ENCODE results near the gene HCFC1R1. TPM values are rescaled to one million over a fixed set of nuclear protein-coding genes. Genes with fewer than 3 reads are reported as not detected.

HCFC1R1 gene
- total RNA-seq, 1 experiment from 2014 or later, result 60.0 TPM

DNA sequence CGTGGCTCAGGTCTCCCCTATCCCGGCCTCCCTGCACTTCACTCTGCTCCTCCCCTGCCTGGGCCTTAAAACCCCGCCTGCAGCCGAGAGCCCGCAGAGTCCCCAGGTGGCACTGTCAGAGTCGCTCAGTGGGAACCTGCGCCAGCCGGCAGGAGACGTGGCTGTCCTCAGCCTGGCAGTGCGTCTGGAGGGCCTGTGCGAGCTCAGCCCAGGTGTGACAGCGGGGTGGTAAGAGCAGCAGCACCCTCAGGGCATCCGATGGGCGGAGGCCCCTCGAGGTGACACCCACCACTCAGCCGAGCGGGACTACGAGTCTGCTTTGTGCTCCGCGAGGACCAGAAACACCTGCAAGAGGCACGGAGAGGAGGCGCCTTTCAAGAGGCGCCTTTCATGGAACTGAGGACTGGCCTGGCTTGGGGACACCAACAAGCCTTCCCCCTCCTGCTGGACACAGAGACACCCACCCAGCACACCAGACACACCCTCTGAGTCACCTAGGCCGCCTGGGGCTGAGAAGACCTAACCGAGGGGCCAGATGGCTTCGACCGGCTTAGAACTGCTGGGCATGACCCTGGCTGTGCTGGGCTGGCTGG is 10.8 kb downstream of the HCFC1R1 start, which contains the start of gene CLDN9:
TSS of gene CLDN9 (plus strand) at position 96 of the 593 bp plus-strand sequence. CDS start at position 536, 440 bp downstream.
- no peaks in the 10 kb centered on the region for H3K9me2 ChIP-seq (ENCODE audit: insufficient read depth)
- TF ChIP-seq RAD21 (IDR thresholded peaks at IDR 0.05; ENCODE audit: low read depth), result no peak
- TF ChIP-seq POLR2AphosphoS5 (IDR thresholded peaks at IDR 0.05; ENCODE audit: low read depth, low read length), result peak; percentile 48
- peak within 1 kb of the TSS in 1 of 2 experiments; percentile 22; a peak in 2 of 4 replicates for H3K4me3 ChIP-seq (replicated peaks in 1 of 2; ENCODE audit: low read depth in 1 of 2, low read length in 2 of 2)
- BruUV-seq (replicated peaks), result no TSS peak
- H3K79me2 ChIP-seq (ENCODE audit: insufficient read depth, low read length), result no peaks in the 10 kb centered on the region
- ChIA-PET CTCF (interaction anchor here (1.0 to 1.2 kb wide), 2 partner anchors 10 to 15 kb away, joined by 3 to 4 read pairs; no protein-coding TSS in a partner anchor), POLR2A (interaction anchor here (1.8 kb wide), 1 partner anchor 8 kb away, joined by 9 read pairs; the partner anchor contains the start of gene TNFRSF12A), RAD21 (ENCODE audit: low non-redundant PET in 1 of 2, low total read pairs in 2 of 2, uncharacterized antibody in 2 of 2, unreplicated experiment in 2 of 2) (no interaction called here)
- H3K4me2 ChIP-seq (ENCODE audit: low read length), result peak within 1 kb of the TSS; percentile 79
- H3K4me1 ChIP-seq (ENCODE audit: control insufficient read depth in 1 of 2, insufficient read depth in 2 of 2, low read length in 2 of 2), result peaks cover 52 to 84% of the 10 kb centered on the region in 2 experiments
- no peaks in the 10 kb centered on the region for H3K27me3 ChIP-seq (ENCODE audit: insufficient read depth, low read length)
- intact Hi-C loops (cut with micrococcal nuclease), result no loop called here
- ATAC-seq (peak; percentile 64), DNase-seq (ENCODE audit: low read depth, low spot score) (no peak)
- peak within 1 kb of the TSS; percentile 37; the same call in 1 of the 2 replicates for H3K27ac ChIP-seq (ENCODE audit: low read depth, low read length)
- peak within 1 kb of the TSS; percentile 48 for H3K9ac ChIP-seq (ENCODE audit: low read length)
- no peaks in the 10 kb centered on the region for H3K9me3 ChIP-seq (ENCODE audit: control insufficient read depth in 1 of 2, insufficient read depth in 1 of 2, low read depth in 1 of 2, low read length in 2 of 2)
- H2AFZ ChIP-seq (ENCODE audit: low read depth, low read length, poor library complexity, severe bottlenecking), result no peak within 1 kb of the TSS
- no peaks in the 10 kb centered on the region for H4K20me1 ChIP-seq (ENCODE audit: insufficient read depth)
- H3K36me3 ChIP-seq (ENCODE audit: control insufficient read depth in 1 of 2, insufficient read depth in 2 of 2, low read length in 2 of 2), result no peaks in the 10 kb centered on the region

DNA sequence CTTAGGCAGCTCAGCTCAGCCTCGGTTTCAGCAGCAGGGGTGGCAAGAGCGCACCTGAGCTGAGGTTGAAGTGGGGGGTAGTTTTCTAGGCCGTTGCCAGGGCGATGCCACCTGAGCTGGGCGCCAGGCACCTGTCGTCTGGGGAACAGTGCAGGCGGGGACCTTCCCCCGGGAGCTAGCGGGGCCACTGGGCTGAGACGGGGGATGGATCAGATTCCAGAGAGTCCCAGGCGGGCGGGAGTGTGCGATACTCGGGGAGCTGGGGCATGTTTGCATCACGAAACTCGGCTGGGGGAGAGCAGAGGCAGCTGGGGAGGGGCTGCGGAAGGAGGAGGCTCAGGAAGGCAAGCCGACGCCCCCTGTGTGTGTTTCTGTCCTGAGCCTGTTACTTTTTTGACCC is 11.5 kb downstream of the HCFC1R1 start:
- intact Hi-C loops (cut with micrococcal nuclease), result no loop called here
- Histone ChIP-seq H3K9me2 (ENCODE audit: insufficient read depth) (no peaks in the 10 kb centered on the region), H3K4me1 (ENCODE audit: control insufficient read depth in 1 of 2, insufficient read depth in 2 of 2, low read length in 2 of 2) (peaks cover 59 to 89% of the 10 kb centered on the region in 2 experiments), H3K27me3 (ENCODE audit: insufficient read depth, low read length) (no peaks in the 10 kb centered on the region), H2AFZ (ENCODE audit: low read depth, low read length, poor library complexity, severe bottlenecking) (no peak overlapping the region), H3K4me2 (ENCODE audit: low read length) (peak overlapping the region; percentile 79), H3K36me3 (ENCODE audit: control insufficient read depth in 1 of 2, insufficient read depth in 2 of 2, low read length in 2 of 2) (no peaks in the 10 kb centered on the region), H3K79me2 (ENCODE audit: insufficient read depth, low read length) (no peaks in the 10 kb centered on the region), H3K9me3 (ENCODE audit: control insufficient read depth in 1 of 2, insufficient read depth in 1 of 2, low read depth in 1 of 2, low read length in 2 of 2) (no peaks in the 10 kb centered on the region), H3K27ac (ENCODE audit: low read depth, low read length) (no peak overlapping the region; the same call in 1 of the 2 replicates), H3K4me3 (replicated peaks in 1 of 2; ENCODE audit: low read depth in 1 of 2, low read length in 2 of 2) (no peak overlapping the region), H3K9ac (ENCODE audit: low read length) (no peak overlapping the region; the same call in 1 of the 2 replicates), H4K20me1 (ENCODE audit: insufficient read depth) (no peaks in the 10 kb centered on the region)
- no TSS peak for BruUV-seq (replicated peaks)
- DNase-seq (ENCODE audit: low read depth, low spot score) (no peak), ATAC-seq (no peak)
- ChIA-PET CTCF (interaction anchor here (0.7 to 1.2 kb wide), 3 partner anchors 11 to 20 kb away, joined by 3 to 5 read pairs (median 4); no protein-coding TSS in a partner anchor), POLR2A (interaction anchor here (1.8 kb wide), 1 partner anchor 8 kb away, joined by 9 read pairs; the partner anchor contains the start of gene TNFRSF12A), RAD21 (ENCODE audit: low non-redundant PET in 1 of 2, low total read pairs in 2 of 2, uncharacterized antibody in 2 of 2, unreplicated experiment in 2 of 2) (no interaction called here)
- TF ChIP-seq POLR2A (IDR thresholded peaks at IDR 0.05; ENCODE audit: borderline replicate concordance, extremely low read depth, insufficient read depth, insufficient read length) (no peak), CEBPB (IDR thresholded peaks at IDR 0.05; ENCODE audit: low read depth) (no peak), SRF (IDR thresholded peaks at IDR 0.05; ENCODE audit: low read depth) (no peak), ZFX (IDR thresholded peaks at IDR 0.05) (no peak), SP1 (IDR thresholded peaks at IDR 0.05; ENCODE audit: low read depth) (no peak), ZNF274 (IDR thresholded peaks at IDR 0.05; ENCODE audit: low read depth, low read length) (no peak), JUND (IDR thresholded peaks at IDR 0.05) (no peak), ELF1 (IDR thresholded peaks at IDR 0.05; ENCODE audit: borderline replicate concordance, low read depth) (no peak), EZH2 (IDR thresholded peaks at IDR 0.05) (no peak), TCF7L2 (IDR thresholded peaks at IDR 0.05; ENCODE audit: borderline replicate concordance, extremely low read depth, insufficient read depth, insufficient read length) (no peak)
- TF ChIP-seq, protein P1, sequence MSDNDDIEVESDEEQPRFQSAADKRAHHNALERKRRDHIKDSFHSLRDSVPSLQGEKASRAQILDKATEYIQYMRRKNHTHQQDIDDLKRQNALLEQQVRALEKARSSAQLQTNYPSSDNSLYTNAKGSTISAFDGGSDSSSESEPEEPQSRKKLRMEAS (IDR thresholded peaks at IDR 0.05), result no peak
- TF ChIP-seq, protein P2, sequence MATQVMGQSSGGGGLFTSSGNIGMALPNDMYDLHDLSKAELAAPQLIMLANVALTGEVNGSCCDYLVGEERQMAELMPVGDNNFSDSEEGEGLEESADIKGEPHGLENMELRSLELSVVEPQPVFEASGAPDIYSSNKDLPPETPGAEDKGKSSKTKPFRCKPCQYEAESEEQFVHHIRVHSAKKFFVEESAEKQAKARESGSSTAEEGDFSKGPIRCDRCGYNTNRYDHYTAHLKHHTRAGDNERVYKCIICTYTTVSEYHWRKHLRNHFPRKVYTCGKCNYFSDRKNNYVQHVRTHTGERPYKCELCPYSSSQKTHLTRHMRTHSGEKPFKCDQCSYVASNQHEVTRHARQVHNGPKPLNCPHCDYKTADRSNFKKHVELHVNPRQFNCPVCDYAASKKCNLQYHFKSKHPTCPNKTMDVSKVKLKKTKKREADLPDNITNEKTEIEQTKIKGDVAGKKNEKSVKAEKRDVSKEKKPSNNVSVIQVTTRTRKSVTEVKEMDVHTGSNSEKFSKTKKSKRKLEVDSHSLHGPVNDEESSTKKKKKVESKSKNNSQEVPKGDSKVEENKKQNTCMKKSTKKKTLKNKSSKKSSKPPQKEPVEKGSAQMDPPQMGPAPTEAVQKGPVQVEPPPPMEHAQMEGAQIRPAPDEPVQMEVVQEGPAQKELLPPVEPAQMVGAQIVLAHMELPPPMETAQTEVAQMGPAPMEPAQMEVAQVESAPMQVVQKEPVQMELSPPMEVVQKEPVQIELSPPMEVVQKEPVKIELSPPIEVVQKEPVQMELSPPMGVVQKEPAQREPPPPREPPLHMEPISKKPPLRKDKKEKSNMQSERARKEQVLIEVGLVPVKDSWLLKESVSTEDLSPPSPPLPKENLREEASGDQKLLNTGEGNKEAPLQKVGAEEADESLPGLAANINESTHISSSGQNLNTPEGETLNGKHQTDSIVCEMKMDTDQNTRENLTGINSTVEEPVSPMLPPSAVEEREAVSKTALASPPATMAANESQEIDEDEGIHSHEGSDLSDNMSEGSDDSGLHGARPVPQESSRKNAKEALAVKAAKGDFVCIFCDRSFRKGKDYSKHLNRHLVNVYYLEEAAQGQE (IDR thresholded peaks at IDR 0.05; ENCODE audit: low read depth), result no peak
- TF ChIP-seq, protein P3, sequence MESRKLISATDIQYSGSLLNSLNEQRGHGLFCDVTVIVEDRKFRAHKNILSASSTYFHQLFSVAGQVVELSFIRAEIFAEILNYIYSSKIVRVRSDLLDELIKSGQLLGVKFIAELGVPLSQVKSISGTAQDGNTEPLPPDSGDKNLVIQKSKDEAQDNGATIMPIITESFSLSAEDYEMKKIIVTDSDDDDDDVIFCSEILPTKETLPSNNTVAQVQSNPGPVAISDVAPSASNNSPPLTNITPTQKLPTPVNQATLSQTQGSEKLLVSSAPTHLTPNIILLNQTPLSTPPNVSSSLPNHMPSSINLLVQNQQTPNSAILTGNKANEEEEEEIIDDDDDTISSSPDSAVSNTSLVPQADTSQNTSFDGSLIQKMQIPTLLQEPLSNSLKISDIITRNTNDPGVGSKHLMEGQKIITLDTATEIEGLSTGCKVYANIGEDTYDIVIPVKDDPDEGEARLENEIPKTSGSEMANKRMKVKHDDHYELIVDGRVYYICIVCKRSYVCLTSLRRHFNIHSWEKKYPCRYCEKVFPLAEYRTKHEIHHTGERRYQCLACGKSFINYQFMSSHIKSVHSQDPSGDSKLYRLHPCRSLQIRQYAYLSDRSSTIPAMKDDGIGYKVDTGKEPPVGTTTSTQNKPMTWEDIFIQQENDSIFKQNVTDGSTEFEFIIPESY (IDR thresholded peaks at IDR 0.05; ENCODE audit: extremely low read depth, insufficient replicate concordance, low read length), result no peak

Measured in HCT116 (cell line).